GM20000 (cell line): ENCODE results near the gene PLEKHA8.

ENCODE experiments used
- DNase-seq: peaks from one replicate; pipeline ENCODE4 v3.0.0; 2012; ENCODE audit warnings: low spot score
- CTCF ChIP-seq: IDR thresholded peaks from 2 replicates; pipeline ENCODE4 v1.5.1; 2012; ENCODE audit warnings: mild to moderate bottlenecking, control low read depth; ENCODE audit errors: extremely low read depth, missing control alignments

PLEKHA8 gene

GRCh38 chr7:30157204-30157603, 129.0 kb downstream of the PLEKHA8 start:
- TF ChIP-seq CTCF, result no peak
- DNase-seq, result no peak

DNA sequence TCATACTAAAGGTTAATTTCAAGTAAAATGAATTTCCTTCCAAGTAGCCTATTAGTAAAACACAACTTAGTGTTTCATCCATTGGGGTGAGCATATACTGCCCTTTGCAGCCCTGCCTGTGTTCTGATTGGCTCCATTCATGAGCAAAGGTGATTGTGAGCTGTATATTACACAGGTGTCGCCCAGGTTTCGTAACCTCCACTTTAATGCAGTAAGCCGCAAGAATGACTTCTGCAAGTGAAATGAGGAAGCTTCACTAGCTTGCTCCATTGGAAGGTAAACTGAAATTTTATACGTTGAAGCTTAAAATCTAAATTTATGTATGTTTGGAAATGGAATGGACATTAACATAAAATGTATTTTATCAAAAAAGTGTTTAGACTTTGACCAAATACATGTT, 131.0 kb downstream of the PLEKHA8 start:
- DNase-seq, result no peak
- TF ChIP-seq CTCF, result no peak

- no peak for DNase-seq
- TF ChIP-seq CTCF, result no peak
Observed at GRCh38 chr7:30159698-30160143, 131.5 kb downstream of the PLEKHA8 start.

GRCh38 chr7:30160329-30160728, 132.1 kb downstream of the PLEKHA8 start:
- no peak for DNase-seq
- TF ChIP-seq CTCF, result no peak

DNA sequence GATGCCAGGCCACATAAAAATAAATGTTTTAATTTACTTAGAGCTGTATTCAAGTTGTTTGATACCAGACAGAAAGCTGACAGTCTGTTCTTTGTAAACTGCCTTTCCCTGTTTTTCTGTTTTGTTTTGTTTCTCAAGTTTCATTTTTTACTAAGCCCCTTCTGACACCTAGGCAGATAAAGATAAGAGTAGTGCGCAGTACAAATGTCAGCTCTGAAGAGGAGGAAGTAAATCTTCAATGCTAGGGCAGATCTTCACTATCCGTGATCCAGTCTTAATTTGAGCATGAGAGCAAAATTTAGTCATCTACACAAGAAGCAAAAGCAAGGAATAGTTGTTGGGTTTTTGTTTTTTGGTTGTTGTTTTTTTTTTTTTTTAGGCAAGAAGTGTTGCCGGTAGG, 133.9 kb downstream of the PLEKHA8 start:
- TF ChIP-seq CTCF, result no peak
- no peak for DNase-seq

DNA sequence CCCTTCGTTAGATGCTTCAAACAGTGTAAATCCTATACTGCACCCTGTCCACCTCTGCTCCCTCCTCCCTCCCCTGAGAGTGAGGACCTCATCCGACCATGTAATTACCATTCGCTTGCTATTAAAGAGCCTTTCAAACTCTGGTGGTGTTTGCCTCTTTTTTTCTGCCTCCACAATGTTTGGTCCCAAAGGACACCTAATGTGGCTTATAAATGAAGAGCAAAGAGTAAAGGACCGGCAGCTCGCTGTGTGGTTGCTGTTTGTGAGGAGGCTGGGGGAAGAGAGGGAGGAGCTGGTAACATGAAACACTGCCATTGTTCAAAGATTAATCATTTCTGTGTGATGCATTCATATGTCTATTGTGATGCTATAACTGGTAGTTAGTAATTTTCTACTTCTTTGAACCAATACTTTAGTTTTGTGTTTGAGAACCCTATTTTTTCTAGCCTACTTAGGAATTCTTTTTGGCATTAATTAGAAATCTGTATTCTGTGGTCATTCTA, 134.5 kb downstream of the PLEKHA8 start:
- DNase-seq, result no peak
- TF ChIP-seq CTCF, result no peak

DNA sequence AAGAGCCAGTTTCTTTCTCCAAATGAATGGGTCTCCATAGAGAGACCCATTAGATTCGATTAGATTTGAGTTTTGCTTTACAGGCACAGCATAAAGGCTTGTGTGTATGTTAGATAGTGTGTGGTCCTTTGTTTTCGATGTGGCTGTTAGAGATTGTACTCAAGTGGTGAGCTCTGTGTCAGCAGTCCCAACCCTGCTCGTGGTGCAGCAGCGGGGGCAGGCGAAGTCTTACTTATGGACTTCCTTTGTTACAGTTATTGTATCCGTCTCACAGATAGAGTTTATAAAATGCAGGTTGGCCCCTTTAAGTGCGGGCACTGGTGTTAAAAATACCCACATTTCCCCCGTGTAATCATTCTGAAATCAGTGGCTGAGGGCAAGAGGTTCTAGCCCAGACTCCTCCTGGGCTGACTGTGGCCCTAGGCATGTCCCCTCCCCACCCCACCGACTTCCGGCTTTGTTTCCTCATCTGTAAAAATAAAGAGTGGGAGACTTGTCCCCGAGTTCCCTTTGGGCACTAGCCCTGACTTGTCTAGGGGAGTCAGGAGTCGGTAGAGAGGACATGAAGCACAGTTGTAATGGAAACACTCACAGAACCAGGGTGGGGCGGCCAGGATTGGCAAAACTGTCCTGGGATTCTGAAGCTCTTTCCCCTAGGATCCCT, 135.2 kb downstream of the PLEKHA8 start:
- TF ChIP-seq CTCF, result no peak
- DNase-seq, result no peak
